Measurements from ENCODE around the gene S100A7. TPM values are rescaled to one million over a fixed set of nuclear protein-coding genes. Genes with fewer than 3 reads are reported as not detected.
A peak's percentile ranks its signal among the peaks of the same experiment; 100 is the strongest.

Gene S100A7
- total RNA-seq, 1 experiment from 2014 or later: not detected

GRCh38 chr1:153495536-153495935, 35.1 kb upstream of the S100A7 start:
- H3K36me3 ChIP-seq (ENCODE audit: control insufficient read depth, insufficient read depth, low read length): no peaks in the 10 kb centered on the region
- H3K27me3 Mint-ChIP-seq (ENCODE audit: insufficient read depth, unreplicated experiment): peaks cover 16% of the 10 kb centered on the region
- H3K9me3 Mint-ChIP-seq (ENCODE audit: unreplicated experiment): no peaks in the 10 kb centered on the region
- no TSS peak for BruUV-seq (replicated peaks)
- no peak for TF ChIP-seq CTCF (IDR thresholded peaks at IDR 0.05; ENCODE audit: insufficient read depth in 1 of 2, low read depth in 1 of 2, low read length in 1 of 2, severe bottlenecking in 1 of 2, unreplicated experiment in 1 of 2)
- no peaks in the 10 kb centered on the region for H3K36me3 Mint-ChIP-seq (ENCODE audit: insufficient read depth, unreplicated experiment)
- H3K27ac Mint-ChIP-seq (ENCODE audit: unreplicated experiment): peak overlapping the region; percentile 17
- CTCF ChIA-PET: interaction anchor here (0.7 to 1.8 kb wide), 8 partner anchors 29 to 183 kb away, joined by 4 to 42 read pairs (median 6); partner anchors contain the start of genes PGLYRP3, PGLYRP4, S100A13 and S100A9
- no peak overlapping the region for H3K4me3 Mint-ChIP-seq (ENCODE audit: unreplicated experiment)
- intact Hi-C loops (cut with micrococcal nuclease; ENCODE audit: unreplicated experiment): loop anchor here (1.0 to 2.0 kb wide), 3 partner anchors 30 to 143 kb away; no protein-coding TSS in a partner anchor
- H3K4me3 ChIP-seq (ENCODE audit: low read depth, low read length): no peak overlapping the region
- DNase-seq: no peak
- H3K4me1 ChIP-seq: no peaks in the 10 kb centered on the region
- H3K27me3 ChIP-seq (replicated peaks; ENCODE audit: control insufficient read depth, insufficient read depth, low read length): no peaks in the 10 kb centered on the region; the same call in 1 of the 2 replicates
- POLR2A ChIA-PET: interaction anchor here (0.7 kb wide), 1 partner anchor 25 kb away, joined by 3 read pairs; no protein-coding TSS in a partner anchor
- H3K9me3 ChIP-seq: no peaks in the 10 kb centered on the region
- H3K4me1 Mint-ChIP-seq (ENCODE audit: low read depth, unreplicated experiment): no peaks in the 10 kb centered on the region

- no peaks in the 10 kb centered on the region for H3K9me3 Mint-ChIP-seq (ENCODE audit: unreplicated experiment)
- no peaks in the 10 kb centered on the region for H3K36me3 Mint-ChIP-seq (ENCODE audit: insufficient read depth, unreplicated experiment)
- ChIA-PET CTCF (interaction anchor here (0.6 to 1.8 kb wide), 8 partner anchors 10 to 183 kb away, joined by 4 to 42 read pairs (median 4); partner anchors contain the start of genes PGLYRP3, PGLYRP4, S100A13 and S100A9), POLR2A (no interaction called here)
- no peaks in the 10 kb centered on the region for H3K4me1 ChIP-seq
- H3K27me3 ChIP-seq (replicated peaks; ENCODE audit: control insufficient read depth, insufficient read depth, low read length): no peaks in the 10 kb centered on the region
- intact Hi-C loops (cut with micrococcal nuclease; ENCODE audit: unreplicated experiment): loop anchor here (1.0 to 2.0 kb wide), 3 partner anchors 30 to 143 kb away; no protein-coding TSS in a partner anchor
- H3K27me3 Mint-ChIP-seq (ENCODE audit: insufficient read depth, unreplicated experiment): peaks cover 16% of the 10 kb centered on the region
- peak; percentile 89 to 92 for TF ChIP-seq CTCF (IDR thresholded peaks at IDR 0.05; ENCODE audit: insufficient read depth in 1 of 2, low read depth in 1 of 2, low read length in 1 of 2, severe bottlenecking in 1 of 2, unreplicated experiment in 1 of 2)
- peak; percentile 82 to 90 for DNase-seq
- no TSS peak for BruUV-seq (replicated peaks)
- peak overlapping the region; percentile 17 for H3K27ac Mint-ChIP-seq (ENCODE audit: unreplicated experiment)
- no peak overlapping the region for H3K4me3 Mint-ChIP-seq (ENCODE audit: unreplicated experiment)
- no peaks in the 10 kb centered on the region for H3K36me3 ChIP-seq (ENCODE audit: control insufficient read depth, insufficient read depth, low read length)
- H3K9me3 ChIP-seq: no peaks in the 10 kb centered on the region
- no peak overlapping the region for H3K4me3 ChIP-seq (ENCODE audit: low read depth, low read length)
- no peaks in the 10 kb centered on the region for H3K4me1 Mint-ChIP-seq (ENCODE audit: low read depth, unreplicated experiment)
Measured at GRCh38 chr1:153494976-153495535, 34.6 kb upstream of the S100A7 start.

GRCh38 chr1:153493343-153493960, 33.0 kb upstream of the S100A7 start:
- H3K27me3 ChIP-seq (replicated peaks; ENCODE audit: control insufficient read depth, insufficient read depth, low read length): no peaks in the 10 kb centered on the region
- Mint-ChIP-seq H3K4me3 (ENCODE audit: unreplicated experiment) (no peak overlapping the region), H3K4me1 (ENCODE audit: low read depth, unreplicated experiment) (no peaks in the 10 kb centered on the region), H3K9me3 (ENCODE audit: unreplicated experiment) (no peaks in the 10 kb centered on the region), H3K27me3 (ENCODE audit: insufficient read depth, unreplicated experiment) (peaks cover 7% of the 10 kb centered on the region), H3K36me3 (ENCODE audit: insufficient read depth, unreplicated experiment) (no peaks in the 10 kb centered on the region), H3K27ac (ENCODE audit: unreplicated experiment) (no peak overlapping the region)
- no peak for DNase-seq
- no peaks in the 10 kb centered on the region for H3K9me3 ChIP-seq
- BruUV-seq (replicated peaks): no TSS peak
- no peak for TF ChIP-seq CTCF (IDR thresholded peaks at IDR 0.05; ENCODE audit: insufficient read depth in 1 of 2, low read depth in 1 of 2, low read length in 1 of 2, severe bottlenecking in 1 of 2, unreplicated experiment in 1 of 2)
- H3K4me1 ChIP-seq: no peaks in the 10 kb centered on the region
- no peaks in the 10 kb centered on the region for H3K36me3 ChIP-seq (ENCODE audit: control insufficient read depth, insufficient read depth, low read length)
- POLR2A ChIA-PET: no interaction called here
- intact Hi-C loops (cut with micrococcal nuclease; ENCODE audit: unreplicated experiment): no loop called here
- H3K4me3 ChIP-seq (ENCODE audit: low read depth, low read length): no peak overlapping the region
- CTCF ChIA-PET: no interaction called here

Data from Caco-2 (cell line).